GM06990 (cell line): Measurements from ENCODE around the gene C1R.

Experiments
- DNase-seq: peaks from one replicate; pipeline ENCODE4 v3.0.0-alpha.2; 2011; ENCODE audit not compliant: insufficient read length; ENCODE audit errors: extremely low read depth
- H3K27me3 ChIP-seq: replicated peaks from 2 replicates; pipeline ENCODE4 v1.6.0; 2011; ENCODE audit warnings: low read length; ENCODE audit not compliant: control insufficient read depth, insufficient read depth
- H3K36me3 ChIP-seq: 2 replicates; pipeline ENCODE4 v1.5.1; 2011; ENCODE audit warnings: low read length; ENCODE audit not compliant: control insufficient read depth, insufficient read depth
- H3K4me3 ChIP-seq: replicated peaks from 2 replicates; pipeline ENCODE4 v1.5.1; 2011; ENCODE audit warnings: low read depth, mild to moderate bottlenecking, control low read depth, low read length
- TF ChIP-seq, protein P1 (sequence below): IDR thresholded peaks from 2 replicates; pipeline ENCODE4 v1.5.1; 2011; ENCODE audit warnings: low read length, control low read depth, mild to moderate bottlenecking, inconsistent platforms; ENCODE audit not compliant: insufficient read depth, poor library complexity, severe bottlenecking

Gene C1R

DNA sequence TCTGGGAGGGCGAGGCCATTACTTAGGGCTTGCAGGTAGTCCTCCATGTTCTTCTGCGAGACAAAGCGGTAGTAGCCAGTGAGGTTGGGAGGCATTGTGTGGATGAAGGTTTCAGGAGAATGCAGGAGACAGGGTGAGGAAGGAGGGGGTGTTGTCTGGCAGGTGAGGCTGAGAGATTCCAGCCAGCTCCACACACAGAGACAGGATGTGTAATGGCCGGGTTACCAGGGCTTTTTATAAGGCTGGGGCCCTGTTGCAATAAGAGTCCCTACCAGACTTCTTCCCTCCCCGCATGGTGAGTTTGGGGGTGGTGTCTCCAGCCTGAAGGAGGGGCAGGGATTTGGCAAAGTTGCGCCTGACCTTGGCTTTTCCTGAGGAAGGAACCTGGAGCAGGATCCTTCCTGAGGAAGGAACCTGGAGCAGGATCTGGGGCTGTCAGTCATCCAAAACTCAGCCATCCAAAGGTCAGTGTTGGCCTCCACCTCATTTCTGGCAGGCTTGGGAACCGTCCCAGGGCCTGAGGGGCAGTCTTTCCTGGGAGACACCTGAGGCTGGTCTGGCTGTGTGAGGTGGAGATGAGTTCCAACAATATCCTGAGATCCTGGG lies 36.5 kb upstream of the C1R start, which contains the start of gene RBP5:
RBP5 (minus strand) TSS at position 209 of the 606 bp plus-strand sequence; CDS start at position 95, 114 bp downstream.
- H3K36me3 ChIP-seq: no peaks in the 10 kb centered on the region
- TF ChIP-seq, protein P1, sequence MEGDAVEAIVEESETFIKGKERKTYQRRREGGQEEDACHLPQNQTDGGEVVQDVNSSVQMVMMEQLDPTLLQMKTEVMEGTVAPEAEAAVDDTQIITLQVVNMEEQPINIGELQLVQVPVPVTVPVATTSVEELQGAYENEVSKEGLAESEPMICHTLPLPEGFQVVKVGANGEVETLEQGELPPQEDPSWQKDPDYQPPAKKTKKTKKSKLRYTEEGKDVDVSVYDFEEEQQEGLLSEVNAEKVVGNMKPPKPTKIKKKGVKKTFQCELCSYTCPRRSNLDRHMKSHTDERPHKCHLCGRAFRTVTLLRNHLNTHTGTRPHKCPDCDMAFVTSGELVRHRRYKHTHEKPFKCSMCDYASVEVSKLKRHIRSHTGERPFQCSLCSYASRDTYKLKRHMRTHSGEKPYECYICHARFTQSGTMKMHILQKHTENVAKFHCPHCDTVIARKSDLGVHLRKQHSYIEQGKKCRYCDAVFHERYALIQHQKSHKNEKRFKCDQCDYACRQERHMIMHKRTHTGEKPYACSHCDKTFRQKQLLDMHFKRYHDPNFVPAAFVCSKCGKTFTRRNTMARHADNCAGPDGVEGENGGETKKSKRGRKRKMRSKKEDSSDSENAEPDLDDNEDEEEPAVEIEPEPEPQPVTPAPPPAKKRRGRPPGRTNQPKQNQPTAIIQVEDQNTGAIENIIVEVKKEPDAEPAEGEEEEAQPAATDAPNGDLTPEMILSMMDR: no peak
- H3K27me3 ChIP-seq: no peaks in the 10 kb centered on the region
- no peak for DNase-seq
- H3K4me3 ChIP-seq: peak within 1 kb of the TSS; percentile 85

DNA sequence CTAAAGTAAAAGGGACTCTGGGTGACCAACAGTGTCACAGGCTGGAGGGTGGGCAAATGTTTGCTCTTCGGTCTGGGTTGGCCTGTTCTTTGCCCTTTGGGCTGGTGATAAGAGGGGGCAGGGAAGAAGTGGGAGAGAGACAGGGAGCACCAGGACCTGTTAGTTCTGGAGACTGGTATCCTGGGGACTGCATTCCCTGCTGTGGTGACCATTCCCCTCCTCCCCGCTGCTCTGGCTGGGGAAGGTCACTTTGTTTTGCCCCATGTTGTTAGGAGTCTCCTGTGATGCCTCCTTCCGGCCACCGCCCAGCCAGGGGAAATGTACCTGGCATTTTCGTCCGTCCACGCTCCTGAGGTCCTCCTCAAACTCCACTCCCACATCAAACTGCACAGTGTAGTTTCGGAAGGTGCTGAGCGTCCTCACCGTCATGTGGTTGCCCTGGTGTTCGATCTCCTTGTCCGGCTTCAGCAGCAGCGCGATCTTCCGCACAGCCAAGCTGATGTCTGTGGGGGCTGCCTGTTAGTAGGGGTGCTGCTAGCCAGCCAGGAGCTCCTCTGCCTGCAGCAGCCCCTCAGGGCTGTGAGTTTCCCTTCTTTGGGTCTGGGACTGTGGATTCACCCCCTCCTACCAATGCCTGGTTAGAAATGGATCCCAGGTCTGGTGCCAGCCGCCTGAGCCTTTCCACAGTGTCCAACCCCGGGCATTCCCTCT lies 35.8 kb upstream of the C1R start:
- Histone ChIP-seq H3K4me3 (no peak overlapping the region), H3K27me3 (no peaks in the 10 kb centered on the region), H3K36me3 (no peaks in the 10 kb centered on the region)
- TF ChIP-seq, protein P1: no peak
- DNase-seq: no peak

DNA sequence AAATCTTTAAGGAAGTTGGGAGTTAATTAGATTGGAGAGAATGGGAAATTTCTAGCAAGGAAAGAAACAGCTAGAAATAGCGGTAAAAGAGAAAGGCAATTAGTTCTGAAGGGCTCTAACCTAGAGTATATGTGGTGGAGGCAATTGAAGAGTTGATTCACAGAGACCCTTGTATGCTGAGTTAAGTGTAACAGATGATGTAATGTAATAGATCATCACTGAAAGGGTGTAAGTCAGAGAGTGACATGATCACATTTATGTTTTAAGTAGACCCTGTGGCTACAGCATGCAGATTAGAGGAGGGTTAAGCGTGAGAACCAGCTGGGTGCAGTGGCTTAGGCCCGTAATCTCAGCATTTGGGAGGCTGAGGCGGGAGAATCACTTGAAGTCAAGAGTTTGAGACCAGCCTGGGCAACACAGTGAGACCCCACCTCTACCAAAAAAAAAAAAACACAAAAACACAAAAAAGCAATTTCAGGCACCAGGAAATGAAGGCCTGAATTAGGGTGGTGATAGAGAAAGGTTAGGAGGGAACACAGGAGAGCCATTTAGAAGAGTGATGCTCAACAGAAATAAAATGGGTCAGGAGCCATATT lies 33.5 kb upstream of the C1R start:
- DNase-seq: no peak
- no peak overlapping the region for H3K4me3 ChIP-seq
- peaks cover 2% of the 10 kb centered on the region; the same call in 1 of the 2 replicates for H3K36me3 ChIP-seq
- H3K27me3 ChIP-seq: no peaks in the 10 kb centered on the region
- TF ChIP-seq, protein P1: no peak

DNA sequence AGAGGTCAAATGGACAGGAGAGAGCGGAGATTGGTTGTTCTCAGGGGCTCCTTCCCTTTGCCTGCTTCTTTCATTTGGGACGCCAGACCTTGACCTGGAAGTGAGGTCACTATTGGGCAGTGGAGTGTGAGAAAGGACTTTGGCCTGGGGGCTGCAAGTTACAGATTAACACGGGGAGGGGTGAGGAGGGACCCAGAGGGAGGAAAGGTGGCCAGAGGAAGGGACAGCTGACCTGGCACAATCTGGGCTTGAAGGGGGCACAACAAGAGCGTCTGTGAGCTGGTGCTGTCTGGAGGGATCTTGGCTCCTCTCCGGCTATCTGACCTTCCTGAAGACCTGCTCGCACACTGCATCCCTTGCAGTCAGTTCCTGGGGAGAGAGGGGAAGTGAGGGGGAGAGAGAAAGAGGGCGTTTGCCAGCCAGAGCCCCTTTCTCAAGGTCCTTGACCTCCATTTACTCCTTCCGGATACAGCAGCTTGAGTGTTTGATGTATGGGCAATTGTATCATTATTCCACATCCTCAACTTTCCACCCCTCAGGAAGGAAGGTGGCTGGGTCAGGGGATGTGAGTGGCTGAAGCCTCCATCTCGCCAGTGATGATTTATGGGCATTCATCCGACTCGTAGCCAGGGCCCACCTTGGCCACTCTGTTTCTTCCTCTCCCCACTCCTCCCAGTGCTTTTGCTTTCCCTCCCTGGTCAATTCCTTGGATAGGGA lies 31.7 kb upstream of the C1R start:
- Histone ChIP-seq H3K27me3 (no peaks in the 10 kb centered on the region), H3K36me3 (peaks cover 2% of the 10 kb centered on the region; the same call in 1 of the 2 replicates), H3K4me3 (no peak overlapping the region)
- TF ChIP-seq, protein P1: no peak
- no peak for DNase-seq

DNA sequence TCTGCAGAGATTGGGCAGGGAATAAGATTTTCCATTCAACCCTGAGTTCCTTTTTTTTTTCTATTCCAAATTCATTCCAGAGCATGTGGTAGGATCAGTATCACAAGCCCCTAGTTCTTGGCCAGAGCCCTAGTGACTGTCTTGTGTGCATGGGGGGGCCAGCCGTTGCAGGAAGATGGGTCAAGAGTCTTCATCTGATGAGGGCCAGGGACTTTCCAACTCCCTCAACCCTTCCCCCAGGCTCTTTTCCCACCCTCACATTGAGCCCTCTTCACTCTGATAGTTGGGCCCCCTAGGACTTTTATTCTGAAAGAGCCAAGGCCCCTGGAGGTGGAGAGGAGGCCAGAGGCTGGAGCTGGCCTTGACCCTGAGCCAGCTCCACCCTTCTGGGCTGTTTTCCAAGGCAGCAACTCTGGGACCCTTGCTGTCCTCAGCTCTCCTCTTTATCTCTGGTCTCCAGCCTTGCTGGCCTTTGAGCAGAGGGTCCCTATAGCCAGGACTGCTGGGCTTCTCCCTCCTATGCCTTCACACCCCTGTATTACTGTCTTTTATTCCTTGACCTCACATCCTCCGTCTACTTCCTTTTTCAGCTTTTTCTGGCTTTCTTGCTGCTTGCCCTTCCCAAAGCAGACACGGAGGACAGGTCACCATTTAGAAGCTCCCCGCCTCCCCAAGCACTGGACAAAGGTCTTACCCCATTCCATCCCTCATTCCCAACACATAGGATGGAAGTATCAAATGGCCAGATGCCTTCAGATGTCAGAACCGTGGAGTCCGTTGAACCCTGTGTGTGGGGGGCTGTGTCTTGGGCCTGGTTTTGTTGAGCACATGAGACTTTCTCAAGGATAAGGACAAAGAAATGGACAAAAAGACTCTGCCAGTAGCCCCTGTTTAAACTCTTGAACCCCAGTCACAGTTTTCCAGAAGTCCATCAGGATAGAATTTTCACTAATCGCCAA lies 30.8 kb upstream of the C1R start:
- no peak overlapping the region for H3K4me3 ChIP-seq
- no peaks in the 10 kb centered on the region for H3K27me3 ChIP-seq
- DNase-seq: no peak
- peaks cover 3% of the 10 kb centered on the region for H3K36me3 ChIP-seq
- TF ChIP-seq, protein P1: no peak
